Right ventricle myocardium inferior (tissue), 1 donor: ENCODE results near the gene PCDH9. TPM values are rescaled to one million over a fixed set of nuclear protein-coding genes. Genes with fewer than 3 reads are reported as not detected.
"Not testable (repeated sequence)": the region's sequence is repeated elsewhere in the genome, so short reads cannot be mapped to it uniquely, and the experiment has no call there.

ENCODE experiments used
- ATAC-seq: fragments of 200-7000 bp; cut with Tn5 transposase; one replicate; pipeline ENCODE4 v1.9.1; 2020; ENCODE audit warnings: mild to moderate bottlenecking, moderate library complexity
- DNase-seq: peaks from one replicate; pipeline ENCODE4 v3.0.0; 2021; ENCODE audit errors: missing footprints
- intact Hi-C: fragments of 100-400 bp; cut with DNase I; formaldehyde crosslinking; loops from one replicate; pipeline ENCODE4 v1.11.0; 2022
- total RNA-seq: library from RNA; stranded (reverse); fragmentation: NEBNext Ultra II Directional; extraction: Animal tissue kit (Norgen Biotek cat#: 25700); gene quantifications from one replicate; pipeline ENCODE4 v1.2.1, GENCODE V29; 2021
- donor health status: DM: no; HTN: yes; CAD: no; lungs with severe emphysema.

The PCDH9 gene
- total RNA-seq, 1 donor from 2014 or later = 9.9 TPM

GRCh38 chr13:66794340-66795031 is 435.6 kb downstream of the PCDH9 start:
- intact Hi-C loops = no loop called here
- no peak for ATAC-seq
- DNase-seq = no peak

- DNase-seq (no peak), ATAC-seq (no peak)
- intact Hi-C loops = no loop called here
Observed at GRCh38 chr13:66790861-66791260, 439.3 kb downstream of the PCDH9 start.

- ATAC-seq = no peak
- DNase-seq = no peak
- intact Hi-C loops = no loop called here
Observed at GRCh38 chr13:66781241-66781640, 448.9 kb downstream of the PCDH9 start.

- DNase-seq (no peak), ATAC-seq (no peak)
- intact Hi-C loops = no loop called here
Observed at GRCh38 chr13:66780814-66781213, 449.3 kb downstream of the PCDH9 start.

GRCh38 chr13:66778461-66778860 is 451.7 kb downstream of the PCDH9 start:
- intact Hi-C loops = no loop called here
- DNase-seq (no peak), ATAC-seq (no peak)

- DNase-seq (no peak), ATAC-seq (no peak)
- intact Hi-C loops = no loop called here
Observed at GRCh38 chr13:66775196-66775595, 454.9 kb downstream of the PCDH9 start.

GRCh38 chr13:66774046-66774445 is 456.1 kb downstream of the PCDH9 start:
- intact Hi-C loops = no loop called here
- ATAC-seq = no peak
- no peak for DNase-seq

GRCh38 chr13:66765559-66765958 is 464.6 kb downstream of the PCDH9 start:
- intact Hi-C loops = no loop called here
- ATAC-seq (no peak), DNase-seq (no peak)

GRCh38 chr13:66760678-66761077 is 469.5 kb downstream of the PCDH9 start:
- ATAC-seq, intact Hi-C loops: not testable (repeated sequence)

GRCh38 chr13:66759919-66760318 is 470.2 kb downstream of the PCDH9 start:
- intact Hi-C loops = no loop called here
- DNase-seq = no peak
- no peak for ATAC-seq

More at GRCh38 chr13:66760678-66761077, 469.5 kb downstream of the PCDH9 start:
- DNase-seq = not testable (repeated sequence)

- intact Hi-C loops = no loop called here
- DNase-seq (no peak), ATAC-seq (no peak)
Observed at GRCh38 chr13:66751691-66752090, 478.4 kb downstream of the PCDH9 start.

- intact Hi-C loops = no loop called here
- ATAC-seq (no peak), DNase-seq (no peak)
Observed at GRCh38 chr13:66748712-66749111, 481.4 kb downstream of the PCDH9 start.

GRCh38 chr13:66745307-66745706 is 484.8 kb downstream of the PCDH9 start:
- no peak for DNase-seq
- intact Hi-C loops = no loop called here
- ATAC-seq = no peak

GRCh38 chr13:66723576-66723975 is 506.6 kb downstream of the PCDH9 start:
- intact Hi-C loops = no loop called here
- ATAC-seq = no peak
- no peak for DNase-seq

- intact Hi-C loops = no loop called here
- ATAC-seq (no peak), DNase-seq (no peak)
Observed at GRCh38 chr13:66716538-66716937, 513.6 kb downstream of the PCDH9 start.

GRCh38 chr13:66714795-66715194 is 515.3 kb downstream of the PCDH9 start:
- no peak for ATAC-seq
- no peak for DNase-seq
- intact Hi-C loops = no loop called here

GRCh38 chr13:66704110-66704509 is 526.0 kb downstream of the PCDH9 start:
- DNase-seq (no peak), ATAC-seq (no peak)
- intact Hi-C loops = no loop called here

GRCh38 chr13:66703597-66703996 is 526.5 kb downstream of the PCDH9 start:
- ATAC-seq = no peak
- DNase-seq = no peak

GRCh38 chr13:66700117-66700601 is 530.0 kb downstream of the PCDH9 start:
- intact Hi-C loops = no loop called here
- ATAC-seq (no peak), DNase-seq (no peak)

More at GRCh38 chr13:66703597-66703996, 526.5 kb downstream of the PCDH9 start:
- intact Hi-C loops = no loop called here

GRCh38 chr13:66693656-66694055 is 536.5 kb downstream of the PCDH9 start:
- no peak for ATAC-seq
- DNase-seq = no peak
- intact Hi-C loops = no loop called here

GRCh38 chr13:66691149-66691548 is 539.0 kb downstream of the PCDH9 start:
- ATAC-seq (no peak), DNase-seq (no peak)
- intact Hi-C loops = no loop called here
